ENCODE measurements around the gene CMTM4. TPM values are rescaled to one million over a fixed set of nuclear protein-coding genes. Genes with fewer than 3 reads are reported as not detected.
A peak's percentile ranks its signal among the peaks of the same experiment; 100 is the strongest.

The CMTM4 gene
- total and polyA plus RNA-seq, 3 experiments from 2014 or later = 0.20 to 4.4 (median 4.1) TPM

DNA sequence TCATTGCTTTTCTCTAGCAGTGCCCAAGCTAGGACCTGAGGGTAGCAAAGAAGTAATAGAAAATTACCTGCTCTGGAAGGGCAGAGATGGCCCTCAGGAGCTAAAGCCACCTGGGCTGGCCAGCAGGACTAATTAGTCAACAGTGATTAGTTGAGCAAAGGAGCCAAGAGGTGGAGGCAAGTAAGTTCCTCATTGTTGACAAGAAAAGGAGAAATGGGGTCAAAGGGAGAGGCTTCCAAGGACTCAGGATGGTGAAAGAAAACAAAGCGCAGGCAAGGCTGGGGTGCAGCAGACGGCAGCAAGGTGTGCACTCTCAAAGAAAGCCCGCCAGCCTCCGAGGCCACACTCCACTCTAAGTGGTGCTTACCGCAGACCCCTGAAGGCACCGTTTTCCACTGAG, 44.6 kb downstream of the CMTM4 start:
- peaks cover 4% of the 10 kb centered on the region for H3K27me3 ChIP-seq (ENCODE audit: insufficient read depth, low read length, poor library complexity, severe bottlenecking)

GRCh38 chr16:66651474-66651765, 45.1 kb downstream of the CMTM4 start:
- H3K9me3 ChIP-seq (ENCODE audit: low read length) = no peaks in the 10 kb centered on the region
- H3K27ac ChIP-seq (ENCODE audit: low read depth, low read length) = no peak overlapping the region
- ChIA-PET CTCF (interaction anchor here (0.6 to 2.9 kb wide), 25 partner anchors 10 to 245 kb away, joined by 3 to 31 read pairs (median 4); partner anchors contain the start of genes CKLF and NAE1), POLR2A (no interaction called here)
- peaks cover under 1% of the 10 kb centered on the region for H3K27me3 ChIP-seq (ENCODE audit: insufficient read depth, low read length, poor library complexity, severe bottlenecking)
- Mint-ChIP-seq H3K9me3 (no peaks in the 10 kb centered on the region), H3K36me3 (no peaks in the 10 kb centered on the region), H3K27me3 (peaks cover 11 to 19% of the 10 kb centered on the region in 2 donors), H3K4me1 (peaks cover 8 to 15% (median 8%) of the 10 kb centered on the region in 3 donors), H3K4me3 (peak overlapping the region in 6 of 7 donors; percentile 66 to 79 (median 72)), H3K27ac (peak overlapping the region in 2 of 8 donors; percentile 55 to 66)
- peaks cover 9% of the 10 kb centered on the region for H3K4me1 ChIP-seq (ENCODE audit: insufficient read depth, low read length)
- no peaks in the 10 kb centered on the region for H3K36me3 ChIP-seq (ENCODE audit: insufficient read depth, low read length)
- no peak for DNase-seq
- H3K4me3 ChIP-seq (ENCODE audit: low read length) = peak overlapping the region; percentile 45

More for the DNA sequence above, 44.6 kb downstream of the CMTM4 start:
- CTCF ChIA-PET = interaction anchor here (1.3 to 2.9 kb wide), 13 partner anchors 10 to 245 kb away, joined by 3 to 31 read pairs (median 7); partner anchors contain the start of genes CKLF and NAE1
- no peak for DNase-seq
- H3K4me1 ChIP-seq (ENCODE audit: insufficient read depth, low read length) = peaks cover 9% of the 10 kb centered on the region
- H3K4me3 ChIP-seq (ENCODE audit: low read length) = no peak overlapping the region
- no peaks in the 10 kb centered on the region for H3K9me3 Mint-ChIP-seq
- H3K27ac Mint-ChIP-seq = no peak overlapping the region
- no peaks in the 10 kb centered on the region for H3K36me3 Mint-ChIP-seq
- H3K36me3 ChIP-seq (ENCODE audit: insufficient read depth, low read length) = no peaks in the 10 kb centered on the region
- peaks cover 8 to 15% (median 8%) of the 10 kb centered on the region in 3 donors for H3K4me1 Mint-ChIP-seq
- H3K27ac ChIP-seq (ENCODE audit: low read depth, low read length) = no peak overlapping the region
- H3K9me3 ChIP-seq (ENCODE audit: low read length) = no peaks in the 10 kb centered on the region
- POLR2A ChIA-PET = no interaction called here
- H3K4me3 Mint-ChIP-seq = peak overlapping the region in 2 of 7 donors; percentile 15 to 19
- H3K27me3 Mint-ChIP-seq = peaks cover 11 to 25% of the 10 kb centered on the region in 2 donors

DNA sequence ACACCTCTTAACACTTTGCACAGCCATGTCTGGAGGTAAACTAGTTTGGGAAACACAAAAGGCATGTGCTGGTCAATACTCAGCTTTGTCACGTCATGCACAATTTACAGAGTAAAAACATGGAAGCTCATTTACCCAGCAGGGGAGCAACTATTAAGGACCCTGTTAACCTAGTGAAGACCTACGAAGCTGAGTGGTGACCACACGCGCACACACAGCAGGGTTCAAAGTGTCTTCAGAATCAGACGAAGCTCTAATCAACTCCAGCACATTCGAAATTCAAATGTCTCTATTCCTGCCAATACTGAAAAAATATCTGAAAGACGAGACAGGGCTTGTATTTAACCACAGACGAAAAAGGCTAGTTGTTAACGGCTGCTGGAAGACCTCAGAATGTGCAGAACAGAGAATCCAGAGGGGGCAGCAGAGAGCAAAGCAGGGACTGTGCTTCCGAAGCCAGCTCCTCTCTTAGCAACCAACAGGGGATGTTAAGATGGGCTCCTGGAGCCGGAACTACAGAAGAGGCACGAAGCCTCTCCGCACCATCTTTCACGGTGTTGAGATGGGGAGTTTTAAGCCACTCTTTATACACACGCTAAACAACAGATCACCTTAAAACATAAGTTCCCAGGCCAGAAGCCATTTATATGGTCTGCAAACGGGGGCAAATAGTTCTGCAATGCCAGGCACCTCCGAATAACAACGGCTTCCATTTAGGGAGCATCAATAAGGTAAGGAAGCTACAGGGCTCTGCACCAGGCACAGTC, 45.7 kb downstream of the CMTM4 start:
- peaks cover 9% of the 10 kb centered on the region for H3K4me1 ChIP-seq (ENCODE audit: insufficient read depth, low read length)
- H3K36me3 ChIP-seq (ENCODE audit: insufficient read depth, low read length) = no peaks in the 10 kb centered on the region
- peaks cover 10 to 14% of the 10 kb centered on the region in 2 donors for H3K27me3 Mint-ChIP-seq
- H3K4me3 ChIP-seq (ENCODE audit: low read length) = peak overlapping the region; percentile 45
- peak overlapping the region in 6 of 7 donors; percentile 66 to 79 (median 72) for H3K4me3 Mint-ChIP-seq
- no peaks in the 10 kb centered on the region for H3K9me3 ChIP-seq (ENCODE audit: low read length)
- ChIA-PET CTCF (interaction anchor here (0.6 to 2.9 kb wide), 28 partner anchors 10 to 244 kb away, joined by 3 to 31 read pairs (median 4); partner anchors contain the start of genes CKLF, DYNC1LI2 and NAE1), POLR2A (no interaction called here)
- no peaks in the 10 kb centered on the region for H3K9me3 Mint-ChIP-seq
- H3K27ac ChIP-seq (ENCODE audit: low read depth, low read length) = no peak overlapping the region
- peak overlapping the region in 4 of 8 donors; percentile 48 to 69 (median 60) for H3K27ac Mint-ChIP-seq
- H3K27me3 ChIP-seq (ENCODE audit: insufficient read depth, low read length, poor library complexity, severe bottlenecking) = no peaks in the 10 kb centered on the region
- H3K4me1 Mint-ChIP-seq = peaks cover 8 to 15% (median 8%) of the 10 kb centered on the region in 3 donors
- peak; percentile 63 to 86 (median 71) for DNase-seq
- H3K36me3 Mint-ChIP-seq = no peaks in the 10 kb centered on the region

DNA sequence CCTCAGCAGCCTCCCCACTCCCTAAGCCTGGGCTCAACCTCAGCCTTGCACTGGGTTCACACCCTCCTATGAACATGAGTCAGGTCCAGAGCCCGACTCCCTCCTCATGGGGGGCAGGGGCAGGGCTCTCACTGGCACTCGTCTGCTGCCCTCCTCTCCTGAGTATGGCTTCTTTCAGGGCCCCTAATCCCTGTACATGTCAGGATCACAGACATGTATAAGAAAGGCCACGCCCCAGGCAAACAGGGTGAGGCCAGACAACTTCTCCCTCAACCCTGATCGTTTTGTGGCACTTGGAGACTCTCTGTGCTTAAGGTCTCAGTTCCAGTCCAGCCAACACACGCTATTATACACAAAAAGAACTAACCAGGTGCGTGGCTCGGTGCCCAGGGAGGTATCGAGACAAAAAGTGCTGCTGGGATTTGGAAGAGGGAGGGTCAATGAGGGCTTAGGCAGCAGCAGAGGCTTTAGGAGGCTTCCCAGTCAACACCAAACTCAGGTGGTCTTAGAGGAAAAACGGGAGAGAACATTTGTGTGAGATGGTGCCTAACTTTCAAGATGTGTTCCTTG, 46.8 kb downstream of the CMTM4 start:
- peaks cover 8 to 15% (median 8%) of the 10 kb centered on the region in 3 donors for H3K4me1 Mint-ChIP-seq
- peaks cover 9 to 11% of the 10 kb centered on the region in 2 donors for H3K27me3 Mint-ChIP-seq
- POLR2A ChIA-PET = no interaction called here
- H3K36me3 Mint-ChIP-seq = no peaks in the 10 kb centered on the region
- Histone ChIP-seq H3K4me3 (ENCODE audit: low read length) (no peak overlapping the region), H3K27ac (ENCODE audit: low read depth, low read length) (no peak overlapping the region), H3K36me3 (ENCODE audit: insufficient read depth, low read length) (no peaks in the 10 kb centered on the region), H3K4me1 (ENCODE audit: insufficient read depth, low read length) (peaks cover 9% of the 10 kb centered on the region), H3K27me3 (ENCODE audit: insufficient read depth, low read length, poor library complexity, severe bottlenecking) (no peaks in the 10 kb centered on the region), H3K9me3 (ENCODE audit: low read length) (no peaks in the 10 kb centered on the region)
- H3K9me3 Mint-ChIP-seq = no peaks in the 10 kb centered on the region
- H3K27ac Mint-ChIP-seq = no peak overlapping the region
- no peak for DNase-seq
- no peak overlapping the region for H3K4me3 Mint-ChIP-seq
- CTCF ChIA-PET = interaction anchor here (1.0 to 2.9 kb wide), 4 partner anchors 12 to 86 kb away, joined by 3 to 31 read pairs (median 6); no protein-coding TSS in a partner anchor

GRCh38 chr16:66649167-66649566, 47.4 kb downstream of the CMTM4 start:
- POLR2A ChIA-PET = no interaction called here
- no peak overlapping the region for H3K27ac Mint-ChIP-seq
- DNase-seq = no peak
- H3K4me3 ChIP-seq (ENCODE audit: low read length) = no peak overlapping the region
- H3K27me3 ChIP-seq (ENCODE audit: insufficient read depth, low read length, poor library complexity, severe bottlenecking) = no peaks in the 10 kb centered on the region
- H3K4me1 ChIP-seq (ENCODE audit: insufficient read depth, low read length) = peaks cover 9% of the 10 kb centered on the region
- CTCF ChIA-PET = no interaction called here
- H3K9me3 Mint-ChIP-seq = no peaks in the 10 kb centered on the region
- no peaks in the 10 kb centered on the region for H3K9me3 ChIP-seq (ENCODE audit: low read length)
- H3K36me3 Mint-ChIP-seq = no peaks in the 10 kb centered on the region
- no peak overlapping the region for H3K27ac ChIP-seq (ENCODE audit: low read depth, low read length)
- H3K27me3 Mint-ChIP-seq = peaks cover 4 to 9% of the 10 kb centered on the region in 2 donors
- H3K4me1 Mint-ChIP-seq = peaks cover 8 to 15% (median 8%) of the 10 kb centered on the region in 3 donors
- H3K36me3 ChIP-seq (ENCODE audit: insufficient read depth, low read length) = no peaks in the 10 kb centered on the region
- no peak overlapping the region for H3K4me3 Mint-ChIP-seq

- POLR2A ChIA-PET = no interaction called here
- H3K27me3 Mint-ChIP-seq = peaks cover 3 to 8% of the 10 kb centered on the region in 2 donors
- no peak overlapping the region for H3K4me3 Mint-ChIP-seq
- no peak overlapping the region for H3K27ac Mint-ChIP-seq
- no peaks in the 10 kb centered on the region for H3K36me3 Mint-ChIP-seq
- Histone ChIP-seq H3K9me3 (ENCODE audit: low read length) (no peaks in the 10 kb centered on the region), H3K36me3 (ENCODE audit: insufficient read depth, low read length) (no peaks in the 10 kb centered on the region), H3K4me1 (ENCODE audit: insufficient read depth, low read length) (peaks cover 9% of the 10 kb centered on the region), H3K27me3 (ENCODE audit: insufficient read depth, low read length, poor library complexity, severe bottlenecking) (no peaks in the 10 kb centered on the region), H3K27ac (ENCODE audit: low read depth, low read length) (no peak overlapping the region), H3K4me3 (ENCODE audit: low read length) (no peak overlapping the region)
- H3K4me1 Mint-ChIP-seq = peaks cover 8 to 12% (median 8%) of the 10 kb centered on the region in 3 donors
- H3K9me3 Mint-ChIP-seq = no peaks in the 10 kb centered on the region
- CTCF ChIA-PET = no interaction called here
- DNase-seq = no peak
Observed at GRCh38 chr16:66647866-66648265, 48.7 kb downstream of the CMTM4 start.

- Mint-ChIP-seq H3K9me3 (no peaks in the 10 kb centered on the region), H3K36me3 (no peaks in the 10 kb centered on the region), H3K27ac (no peak overlapping the region), H3K27me3 (peaks cover 3 to 7% of the 10 kb centered on the region in 2 donors), H3K4me3 (no peak overlapping the region), H3K4me1 (no peaks in the 10 kb centered on the region)
- Histone ChIP-seq H3K4me3 (ENCODE audit: low read length) (no peak overlapping the region), H3K36me3 (ENCODE audit: insufficient read depth, low read length) (no peaks in the 10 kb centered on the region), H3K4me1 (ENCODE audit: insufficient read depth, low read length) (no peaks in the 10 kb centered on the region), H3K27ac (ENCODE audit: low read depth, low read length) (no peak overlapping the region), H3K27me3 (ENCODE audit: insufficient read depth, low read length, poor library complexity, severe bottlenecking) (no peaks in the 10 kb centered on the region), H3K9me3 (ENCODE audit: low read length) (no peaks in the 10 kb centered on the region)
- CTCF ChIA-PET = interaction anchor here (1.3 kb wide), 1 partner anchor 10 kb away, joined by 8 read pairs; no protein-coding TSS in a partner anchor
- no peak for DNase-seq
- POLR2A ChIA-PET = no interaction called here
Observed at GRCh38 chr16:66641387-66641786, 55.2 kb downstream of the CMTM4 start.

GRCh38 chr16:66640724-66641314, 55.7 kb downstream of the CMTM4 start:
- H3K27ac ChIP-seq (ENCODE audit: low read depth, low read length) = no peak overlapping the region
- H3K4me3 ChIP-seq (ENCODE audit: low read length) = no peak overlapping the region
- no peaks in the 10 kb centered on the region for H3K27me3 ChIP-seq (ENCODE audit: insufficient read depth, low read length, poor library complexity, severe bottlenecking)
- Mint-ChIP-seq H3K4me3 (no peak overlapping the region), H3K36me3 (peaks cover 0 to 2% (median 0%) of the 10 kb centered on the region in 3 donors), H3K4me1 (no peaks in the 10 kb centered on the region), H3K9me3 (no peaks in the 10 kb centered on the region), H3K27ac (no peak overlapping the region), H3K27me3 (peaks cover 3 to 6% of the 10 kb centered on the region in 2 donors)
- CTCF ChIA-PET = interaction anchor here (1.3 kb wide), 1 partner anchor 10 kb away, joined by 8 read pairs; no protein-coding TSS in a partner anchor
- DNase-seq = no peak
- no peaks in the 10 kb centered on the region for H3K9me3 ChIP-seq (ENCODE audit: low read length)
- H3K4me1 ChIP-seq (ENCODE audit: insufficient read depth, low read length) = no peaks in the 10 kb centered on the region
- POLR2A ChIA-PET = no interaction called here
- no peaks in the 10 kb centered on the region for H3K36me3 ChIP-seq (ENCODE audit: insufficient read depth, low read length)

All from CD8-positive, alpha-beta memory T cell (primary cell).